ENCODE data around the gene SVIL.
"Not testable (repeated sequence)": the region's sequence is repeated elsewhere in the genome, so short reads cannot be mapped to it uniquely, and the experiment has no call there.

Gene SVIL

DNA sequence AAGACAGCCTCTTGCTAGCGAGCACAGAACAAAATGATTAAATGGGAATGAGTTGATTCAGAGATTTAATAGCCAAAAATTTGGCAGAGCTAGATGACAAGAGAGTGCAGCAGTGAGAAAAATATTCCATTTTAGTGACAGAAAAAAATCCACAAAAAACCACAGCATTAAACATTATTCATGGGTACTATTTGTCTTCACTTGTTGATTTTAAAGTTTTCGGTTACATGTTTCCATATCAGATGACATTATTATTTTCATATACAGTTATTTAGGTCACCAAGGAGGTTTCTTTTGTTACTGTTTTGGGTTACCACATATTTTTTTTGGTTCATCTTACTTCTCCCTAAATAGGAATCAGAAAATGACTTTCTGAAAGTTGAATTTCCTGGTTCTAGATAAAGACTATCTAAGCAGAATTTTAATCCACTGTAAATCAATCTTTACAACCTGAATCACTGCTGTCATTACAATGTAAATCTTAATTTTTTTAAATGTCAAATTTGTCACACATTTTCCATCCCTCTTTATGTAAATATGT lies 87.9 kb downstream of the SVIL start:
- DNase-seq (ENCODE audit: low read depth), result no peak
- no peaks in the 10 kb centered on the region for H3K9me3 ChIP-seq (ENCODE audit: control insufficient read depth, low read length)
- no peak overlapping the region for H3K4me3 ChIP-seq (ENCODE audit: low read length)
- H3K9ac ChIP-seq (ENCODE audit: low read length), result no peak overlapping the region
- no peaks in the 10 kb centered on the region for H3K27me3 ChIP-seq (replicated peaks; ENCODE audit: control insufficient read depth, insufficient read depth, low read length)
- peaks cover 57% of the 10 kb centered on the region for H3K36me3 ChIP-seq (ENCODE audit: control insufficient read depth, insufficient read depth, low read length, severe bottlenecking)
- no peaks in the 10 kb centered on the region for H3K4me1 ChIP-seq (ENCODE audit: control insufficient read depth, insufficient read depth, low read length)

DNA sequence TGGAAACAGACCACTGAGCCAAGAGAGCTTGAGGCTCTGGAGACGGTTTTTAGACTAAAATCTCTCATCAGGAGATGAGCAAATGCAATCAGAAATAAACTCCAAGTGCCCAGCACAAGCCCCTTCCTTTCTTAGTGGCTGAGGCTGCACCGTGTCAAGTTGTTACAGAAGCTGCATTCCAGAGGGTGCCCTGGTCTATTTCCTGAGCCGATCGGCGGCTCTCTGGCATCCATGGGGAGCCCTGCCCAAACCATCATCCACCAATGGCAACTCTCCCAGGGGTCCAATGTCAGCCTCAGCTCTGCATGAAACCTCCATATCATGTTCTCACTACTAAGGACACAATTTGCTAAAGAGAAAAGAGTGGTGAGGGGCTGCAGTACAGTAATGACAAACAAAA lies 89.6 kb downstream of the SVIL start:
- Histone ChIP-seq H3K4me1 (ENCODE audit: control insufficient read depth, insufficient read depth, low read length) (no peaks in the 10 kb centered on the region), H3K9ac (ENCODE audit: low read length) (no peak overlapping the region), H3K9me3 (ENCODE audit: control insufficient read depth, low read length) (no peaks in the 10 kb centered on the region), H3K27me3 (replicated peaks; ENCODE audit: control insufficient read depth, insufficient read depth, low read length) (no peaks in the 10 kb centered on the region), H3K36me3 (ENCODE audit: control insufficient read depth, insufficient read depth, low read length, severe bottlenecking) (peaks cover 55% of the 10 kb centered on the region), H3K4me3 (ENCODE audit: low read length) (no peak overlapping the region)
- DNase-seq (ENCODE audit: low read depth), result no peak

DNA sequence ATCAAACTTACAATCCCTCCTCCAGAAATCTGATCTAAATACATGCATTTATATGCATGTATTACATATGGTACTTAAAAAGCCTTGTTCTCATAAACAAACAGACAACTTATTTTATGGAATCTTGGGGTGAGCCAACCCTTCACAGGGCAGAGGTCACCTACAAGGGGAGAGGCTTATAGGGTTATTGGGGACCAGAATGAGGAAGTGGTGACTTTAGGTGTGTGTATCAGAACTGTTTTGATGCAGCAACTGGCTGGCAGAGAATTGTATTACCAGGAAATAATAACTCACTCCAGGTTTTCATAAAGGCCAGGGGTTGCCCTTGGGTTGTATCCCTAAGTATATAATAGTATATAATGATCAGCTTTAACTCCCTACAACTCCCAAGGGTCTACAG lies 91.1 kb downstream of the SVIL start:
- H3K4me1 ChIP-seq (ENCODE audit: control insufficient read depth, insufficient read depth, low read length), result no peaks in the 10 kb centered on the region
- H3K9me3 ChIP-seq (ENCODE audit: control insufficient read depth, low read length), result no peaks in the 10 kb centered on the region
- no peak for DNase-seq (ENCODE audit: low read depth)
- H3K36me3 ChIP-seq (ENCODE audit: control insufficient read depth, insufficient read depth, low read length, severe bottlenecking), result peaks cover 63% of the 10 kb centered on the region
- no peak overlapping the region for H3K4me3 ChIP-seq (ENCODE audit: low read length)
- H3K9ac ChIP-seq (ENCODE audit: low read length), result no peak overlapping the region
- no peaks in the 10 kb centered on the region for H3K27me3 ChIP-seq (replicated peaks; ENCODE audit: control insufficient read depth, insufficient read depth, low read length)

DNA sequence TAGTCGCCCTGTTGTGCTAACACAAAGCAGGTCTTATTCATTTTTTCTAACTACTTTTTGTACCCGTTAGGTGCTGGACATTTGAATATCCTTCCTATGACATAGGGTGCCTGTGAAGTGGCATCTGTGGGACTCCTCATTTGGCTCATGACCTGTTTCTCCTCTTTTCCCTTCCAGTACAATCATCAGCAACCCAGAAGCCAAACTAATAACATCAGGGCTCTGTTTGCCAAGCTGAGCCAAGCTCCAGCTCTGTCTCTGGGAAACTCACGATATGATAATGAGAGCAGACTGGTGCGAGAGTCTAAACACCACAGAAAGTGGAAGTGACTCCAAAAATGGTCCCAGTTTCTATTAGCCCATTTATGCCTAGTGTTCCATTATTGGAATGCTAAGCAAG lies 92.0 kb downstream of the SVIL start:
- Histone ChIP-seq H3K9me3 (ENCODE audit: control insufficient read depth, low read length) (no peaks in the 10 kb centered on the region), H3K36me3 (ENCODE audit: control insufficient read depth, insufficient read depth, low read length, severe bottlenecking) (peaks cover 66% of the 10 kb centered on the region), H3K4me1 (ENCODE audit: control insufficient read depth, insufficient read depth, low read length) (no peaks in the 10 kb centered on the region), H3K27me3 (replicated peaks; ENCODE audit: control insufficient read depth, insufficient read depth, low read length) (no peaks in the 10 kb centered on the region), H3K4me3 (ENCODE audit: low read length) (no peak overlapping the region), H3K9ac (ENCODE audit: low read length) (no peak overlapping the region)
- DNase-seq (ENCODE audit: low read depth), result no peak

DNA sequence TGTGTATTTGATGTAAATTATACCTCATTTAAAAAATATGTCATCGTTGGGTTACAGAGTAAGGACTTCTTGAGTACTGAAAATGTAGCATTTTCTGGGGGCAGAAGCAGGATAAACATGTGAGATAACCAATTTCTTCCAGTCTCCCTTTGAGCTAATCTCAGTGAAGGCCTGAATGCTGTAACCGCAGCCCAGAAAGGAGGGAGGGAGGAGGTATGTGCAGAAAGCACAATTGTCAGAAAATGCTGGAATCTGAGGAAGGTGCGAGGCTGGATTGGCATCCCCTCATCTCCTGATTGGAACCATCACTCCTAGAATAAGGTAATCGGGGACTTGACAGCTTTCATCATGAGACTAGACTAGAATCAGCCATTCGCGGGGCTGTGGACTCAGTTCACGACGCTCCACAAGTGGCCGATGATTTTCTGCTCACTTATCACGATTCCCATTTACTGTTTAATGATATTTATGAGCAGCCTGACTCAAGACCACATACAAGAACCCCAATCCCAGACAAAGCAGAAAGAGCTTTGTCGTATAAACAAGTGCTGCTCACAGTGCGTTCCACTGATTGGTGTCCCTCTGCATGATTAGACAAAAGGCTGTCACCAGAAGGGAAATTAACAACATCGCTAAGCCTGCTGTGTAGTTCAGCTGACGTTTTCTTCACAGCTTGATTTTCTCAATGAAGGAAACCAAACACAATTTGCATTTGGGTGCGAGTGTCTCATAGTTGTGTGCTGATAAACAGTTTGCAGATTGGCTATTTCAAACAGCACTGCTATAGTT lies 93.2 kb downstream of the SVIL start:
- no peaks in the 10 kb centered on the region for H3K4me1 ChIP-seq (ENCODE audit: control insufficient read depth, insufficient read depth, low read length)
- no peak overlapping the region for H3K9ac ChIP-seq (ENCODE audit: low read length)
- no peaks in the 10 kb centered on the region for H3K9me3 ChIP-seq (ENCODE audit: control insufficient read depth, low read length)
- DNase-seq (ENCODE audit: low read depth), result no peak
- H3K27me3 ChIP-seq (replicated peaks; ENCODE audit: control insufficient read depth, insufficient read depth, low read length), result no peaks in the 10 kb centered on the region
- H3K36me3 ChIP-seq (ENCODE audit: control insufficient read depth, insufficient read depth, low read length, severe bottlenecking), result peaks cover 67% of the 10 kb centered on the region
- H3K4me3 ChIP-seq (ENCODE audit: low read length), result no peak overlapping the region

DNA sequence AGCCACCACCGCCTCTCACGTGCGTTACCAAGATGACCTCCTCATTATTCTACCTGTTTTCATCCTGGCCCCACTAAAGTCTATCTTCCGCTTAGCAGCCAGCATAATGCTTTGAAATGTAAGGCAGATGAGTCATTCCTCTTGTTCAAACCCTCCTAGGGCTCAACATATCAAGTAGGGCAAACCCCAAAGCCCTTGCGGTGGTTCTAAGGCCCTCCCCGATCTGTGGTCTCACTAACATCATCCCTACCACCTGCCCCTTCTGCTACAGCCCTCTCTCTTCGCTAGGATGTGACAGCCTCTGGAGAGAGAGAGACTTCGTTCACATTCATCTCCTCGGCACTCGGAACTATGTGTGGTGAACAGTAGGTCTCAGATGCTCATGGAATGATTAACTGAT lies 94.8 kb downstream of the SVIL start:
- H3K9me3 ChIP-seq (ENCODE audit: control insufficient read depth, low read length), result no peaks in the 10 kb centered on the region
- H3K4me3 ChIP-seq (ENCODE audit: low read length), result no peak overlapping the region
- no peaks in the 10 kb centered on the region for H3K27me3 ChIP-seq (replicated peaks; ENCODE audit: control insufficient read depth, insufficient read depth, low read length)
- no peak for DNase-seq (ENCODE audit: low read depth)
- peaks cover 59% of the 10 kb centered on the region for H3K36me3 ChIP-seq (ENCODE audit: control insufficient read depth, insufficient read depth, low read length, severe bottlenecking)
- H3K4me1 ChIP-seq (ENCODE audit: control insufficient read depth, insufficient read depth, low read length), result peaks cover 11% of the 10 kb centered on the region
- H3K9ac ChIP-seq (ENCODE audit: low read length), result no peak overlapping the region

DNA sequence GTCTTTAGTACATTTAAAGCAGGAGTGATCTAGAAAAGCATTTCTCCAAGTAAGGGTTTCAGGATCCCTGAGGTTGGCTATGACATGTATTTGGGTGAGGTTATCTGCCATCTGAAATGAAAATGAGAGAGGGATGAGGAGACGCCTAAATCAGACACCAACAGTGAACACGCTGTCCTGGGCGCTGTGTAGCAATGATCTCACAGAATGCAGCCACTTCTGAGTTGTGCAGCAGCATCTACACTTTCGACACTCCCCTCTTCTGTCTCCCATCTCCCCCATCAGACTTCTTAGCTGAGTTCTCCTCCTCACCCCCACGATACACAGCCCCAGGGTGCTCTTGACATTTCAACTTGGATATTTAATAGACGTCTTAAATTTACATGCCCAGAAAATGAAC lies 95.4 kb downstream of the SVIL start:
- Histone ChIP-seq H3K27me3 (replicated peaks; ENCODE audit: control insufficient read depth, insufficient read depth, low read length) (no peaks in the 10 kb centered on the region), H3K9me3 (ENCODE audit: control insufficient read depth, low read length) (no peaks in the 10 kb centered on the region), H3K4me1 (ENCODE audit: control insufficient read depth, insufficient read depth, low read length) (peaks cover 17% of the 10 kb centered on the region), H3K4me3 (ENCODE audit: low read length) (no peak overlapping the region), H3K36me3 (ENCODE audit: control insufficient read depth, insufficient read depth, low read length, severe bottlenecking) (peaks cover 53% of the 10 kb centered on the region), H3K9ac (ENCODE audit: low read length) (no peak overlapping the region)
- DNase-seq (ENCODE audit: low read depth), result no peak

DNA sequence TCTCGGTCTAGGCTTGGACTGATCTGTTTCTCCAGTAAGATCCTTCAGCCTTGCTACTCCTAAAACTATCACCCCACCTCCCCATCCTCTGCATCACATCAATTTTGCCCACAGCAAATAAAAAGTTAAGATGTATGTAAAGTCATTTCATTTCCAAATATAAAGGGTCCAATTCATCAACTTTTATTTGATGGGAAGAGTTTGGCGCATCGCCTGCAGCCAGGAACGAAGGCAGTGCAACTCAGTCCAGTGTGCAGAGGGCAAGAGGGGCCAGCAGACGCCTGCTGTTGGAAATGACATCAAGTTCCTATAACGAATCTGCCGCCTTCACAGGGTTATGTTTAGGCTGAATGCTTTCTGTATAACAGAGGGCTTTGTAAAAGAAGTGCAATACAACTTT lies 97.0 kb downstream of the SVIL start:
- no peaks in the 10 kb centered on the region for H3K9me3 ChIP-seq (ENCODE audit: control insufficient read depth, low read length)
- H3K4me1 ChIP-seq (ENCODE audit: control insufficient read depth, insufficient read depth, low read length), result peaks cover 26% of the 10 kb centered on the region
- no peak overlapping the region for H3K4me3 ChIP-seq (ENCODE audit: low read length)
- H3K36me3 ChIP-seq (ENCODE audit: control insufficient read depth, insufficient read depth, low read length, severe bottlenecking), result peaks cover 49% of the 10 kb centered on the region
- no peak overlapping the region for H3K9ac ChIP-seq (ENCODE audit: low read length)
- DNase-seq (ENCODE audit: low read depth), result no peak
- H3K27me3 ChIP-seq (replicated peaks; ENCODE audit: control insufficient read depth, insufficient read depth, low read length), result no peaks in the 10 kb centered on the region

DNA sequence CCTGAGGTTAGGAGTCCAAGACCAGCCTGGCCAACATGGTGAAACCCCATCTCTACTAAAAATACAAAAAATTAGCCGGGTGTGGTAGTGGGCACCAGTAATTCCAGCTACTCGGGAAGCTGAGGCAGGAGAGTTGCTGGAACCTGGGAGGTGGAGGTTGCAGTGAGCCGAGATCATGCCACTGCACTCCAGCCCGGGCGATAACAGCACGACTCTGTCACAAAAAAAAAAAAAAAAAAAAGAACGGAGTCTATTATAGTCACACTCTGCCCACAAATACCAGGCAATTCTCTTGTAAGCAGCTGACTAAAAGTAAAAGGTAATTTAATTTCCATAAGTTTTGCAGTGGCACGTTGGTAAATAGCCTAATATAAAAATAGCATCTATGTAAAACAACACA lies 98.1 kb downstream of the SVIL start:
- DNase-seq (ENCODE audit: low read depth); H3K9me3 ChIP-seq (ENCODE audit: control insufficient read depth, low read length); H3K27me3 ChIP-seq (replicated peaks; ENCODE audit: control insufficient read depth, insufficient read depth, low read length); H3K4me3 ChIP-seq (ENCODE audit: low read length); H3K9ac ChIP-seq (ENCODE audit: low read length): not testable (repeated sequence)
- Histone ChIP-seq H3K4me1 (ENCODE audit: control insufficient read depth, insufficient read depth, low read length) (peaks cover 26% of the 10 kb centered on the region), H3K36me3 (ENCODE audit: control insufficient read depth, insufficient read depth, low read length, severe bottlenecking) (peaks cover 58% of the 10 kb centered on the region)

DNA sequence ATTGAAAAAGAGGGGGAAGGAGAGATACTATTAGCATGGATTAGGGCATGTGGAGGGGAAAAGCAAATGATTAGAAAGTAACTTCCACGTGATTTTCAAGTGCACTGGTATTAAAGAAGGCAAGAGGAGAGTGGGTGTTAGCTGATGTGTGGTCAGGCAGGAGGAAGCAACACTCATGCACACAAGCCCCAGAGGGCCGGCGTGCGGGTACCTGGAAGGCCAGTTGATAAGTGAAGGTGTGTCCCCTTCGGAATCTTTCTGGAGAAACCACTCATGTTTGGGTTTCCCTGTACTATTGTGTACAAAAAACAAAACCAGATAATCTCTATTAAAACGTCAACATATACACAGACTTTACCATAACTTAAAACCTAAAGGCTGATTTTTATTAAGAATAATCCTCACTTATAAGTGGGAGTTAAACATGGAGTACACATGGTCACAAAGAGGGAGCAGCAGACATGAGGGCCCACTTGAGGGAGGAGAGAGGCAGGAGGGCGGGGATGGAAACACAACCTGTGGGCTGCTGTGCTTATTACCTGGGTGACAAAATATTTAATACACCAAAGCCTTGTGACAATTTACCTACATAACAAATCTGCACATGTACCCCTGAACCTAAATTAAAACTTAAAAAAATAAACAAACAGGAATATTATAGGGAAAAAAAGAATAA lies 98.9 kb downstream of the SVIL start:
- H3K9me3 ChIP-seq (ENCODE audit: control insufficient read depth, low read length), result no peaks in the 10 kb centered on the region
- no peaks in the 10 kb centered on the region for H3K27me3 ChIP-seq (replicated peaks; ENCODE audit: control insufficient read depth, insufficient read depth, low read length)
- no peak for DNase-seq (ENCODE audit: low read depth)
- peaks cover 26% of the 10 kb centered on the region for H3K4me1 ChIP-seq (ENCODE audit: control insufficient read depth, insufficient read depth, low read length)
- H3K36me3 ChIP-seq (ENCODE audit: control insufficient read depth, insufficient read depth, low read length, severe bottlenecking), result peaks cover 56% of the 10 kb centered on the region
- H3K9ac ChIP-seq (ENCODE audit: low read length), result peak overlapping the region; percentile 68
- H3K4me3 ChIP-seq (ENCODE audit: low read length), result peak overlapping the region; percentile 68

DNA sequence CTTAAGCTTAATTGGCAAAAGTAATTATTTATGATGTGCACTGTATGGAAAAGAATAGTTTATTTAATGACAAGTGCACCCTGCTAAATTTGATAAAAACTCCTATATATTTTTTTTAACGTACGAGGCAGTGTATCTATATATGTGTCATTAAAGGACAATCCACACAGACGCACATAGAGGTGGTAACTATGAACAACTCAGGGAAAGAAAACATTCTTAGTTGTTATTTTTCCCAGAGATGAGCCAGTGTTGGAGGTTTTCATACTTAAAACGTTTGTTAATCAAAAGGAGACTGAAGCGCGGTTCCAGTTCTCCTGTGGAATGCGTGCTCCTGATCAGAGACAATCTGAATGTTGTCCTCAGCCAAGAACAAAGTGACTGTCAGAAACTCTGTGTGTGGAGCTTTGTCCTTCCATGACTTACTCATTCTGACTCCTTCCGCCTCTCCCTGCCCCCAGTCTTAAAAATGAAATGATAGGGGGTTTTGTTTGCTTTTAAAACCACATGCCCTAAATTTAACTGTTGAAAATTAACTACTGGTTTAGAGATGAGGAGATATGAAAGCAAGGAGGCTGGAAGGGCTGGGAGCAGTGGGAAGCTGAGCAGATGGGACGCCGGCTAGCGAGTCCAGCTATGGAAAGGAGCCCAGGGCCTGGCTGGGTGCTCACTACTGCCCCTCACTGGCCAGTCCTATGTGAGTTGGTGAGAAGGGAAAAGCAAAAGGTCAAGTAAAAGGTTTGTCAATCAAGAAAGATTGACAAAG lies 99.6 kb downstream of the SVIL start:
- Histone ChIP-seq H3K9me3 (ENCODE audit: control insufficient read depth, low read length) (no peaks in the 10 kb centered on the region), H3K36me3 (ENCODE audit: control insufficient read depth, insufficient read depth, low read length, severe bottlenecking) (peaks cover 56% of the 10 kb centered on the region)

More for the DNA sequence above, 99.6 kb downstream of the SVIL start:
- Histone ChIP-seq H3K4me3 (ENCODE audit: low read length) (peak overlapping the region; percentile 68), H3K9ac (ENCODE audit: low read length) (peak overlapping the region; percentile 68), H3K27me3 (replicated peaks; ENCODE audit: control insufficient read depth, insufficient read depth, low read length) (no peaks in the 10 kb centered on the region), H3K4me1 (ENCODE audit: control insufficient read depth, insufficient read depth, low read length) (peaks cover 26% of the 10 kb centered on the region)
- DNase-seq (ENCODE audit: low read depth), result peak; percentile 80
